K562 (cell line): ENCODE results near the gene POLR2L. TPM values are rescaled to one million over a fixed set of nuclear protein-coding genes. Genes with fewer than 3 reads are reported as not detected.

Source experiments
- EGR1 ChIP-seq: fragments of 450-650 bp; conservative IDR thresholded peaks from 2 replicates; pipeline ENCODE4 v1.6.1; 2017; ENCODE audit warnings: mild to moderate bottlenecking
- FOXO4 ChIP-seq: fragments of 450-650 bp; formaldehyde crosslinking; IDR thresholded peaks from 2 replicates; pipeline ENCODE4 v1.4.0; 2020; ENCODE audit warnings: mild to moderate bottlenecking, moderate library complexity
- GATAD2A ChIP-seq: fragments of 450-650 bp; IDR thresholded peaks from 2 replicates; pipeline ENCODE4 v1.6.1; 2017
- MLX ChIP-seq, 2 experiments: fragments of 450-650 bp in 1 of 2; sonication (generic) in 1 of 2; formaldehyde crosslinking; conservative IDR thresholded peaks; 2 replicates each; pipeline versions ENCODE4 v1.4.0 to v1.8.1; 2020 to 2022; ENCODE audit warnings: mild to moderate bottlenecking in 1 of 2, missing genetic modification reagents in 1 of 2
- MYNN ChIP-seq, 2 experiments: sonication (generic); formaldehyde crosslinking in 1 of 2; IDR thresholded peaks; 2 replicates each; pipeline versions ENCODE4 v1.5.0 to v1.6.1; 2016 to 2020; ENCODE audit warnings: antibody characterized with exemption in 1 of 2, missing genetic modification reagents in 1 of 2
- NRF1 ChIP-seq, 2 experiments: fragments of 450-650 bp; IDR thresholded peaks in 1 of 2; conservative IDR thresholded peaks in 1 of 2; 2 replicates each; pipeline ENCODE4 v1.6.1; 2014; ENCODE audit warnings: mild to moderate bottlenecking in 2 of 2
- RNF219 ChIP-seq: fragments of 250-450 bp; sonication (Bioruptor Pico); IDR thresholded peaks from 2 replicates; pipeline ENCODE4 v1.5.0; 2022; ENCODE audit warnings: mild to moderate bottlenecking
- SIN3A ChIP-seq, 2 experiments: fragments of 150-350 bp in 1 of 2; IDR thresholded peaks; 2 replicates each; pipeline ENCODE4 v1.6.1; 2011 to 2016; ENCODE audit warnings: borderline replicate concordance in 2 of 2, low read depth in 2 of 2, low read length in 2 of 2, mild to moderate bottlenecking in 2 of 2, moderate library complexity in 2 of 2; ENCODE audit not compliant: control insufficient read depth in 1 of 2
- TAF15 ChIP-seq: fragments of 200-400 bp; formaldehyde crosslinking; IDR thresholded peaks from 2 replicates; pipeline ENCODE4 v1.6.1; 2017; ENCODE audit warnings: mild to moderate bottlenecking, low read depth, low read length, moderate library complexity
- TFAP4 ChIP-seq: sonication (generic); formaldehyde crosslinking; IDR thresholded peaks from 2 replicates; pipeline ENCODE4 v1.8.0; 2022; ENCODE audit warnings: missing genetic modification reagents, mild to moderate bottlenecking, moderate library complexity, borderline replicate concordance
- TGIF2 ChIP-seq: sonication (generic); formaldehyde crosslinking; IDR thresholded peaks from 2 replicates; pipeline ENCODE4 v1.8.1; 2022; ENCODE audit warnings: mild to moderate bottlenecking, missing genetic modification reagents, moderate library complexity
- ZBTB26 ChIP-seq: fragments of 450-650 bp; formaldehyde crosslinking; IDR thresholded peaks from 2 replicates; pipeline ENCODE4 v1.4.0; 2022; ENCODE audit warnings: missing genetic modification characterization
- ZBTB7A ChIP-seq: IDR thresholded peaks from 2 replicates; pipeline ENCODE4 v1.6.1; 2011; ENCODE audit warnings: low read depth, mild to moderate bottlenecking, low read length, moderate library complexity, borderline replicate concordance; ENCODE audit not compliant: control insufficient read depth
- ZC3H4 ChIP-seq: sonication (generic); formaldehyde crosslinking; IDR thresholded peaks from 2 replicates; pipeline ENCODE4 v1.9.0; 2021; ENCODE audit warnings: missing genetic modification reagents, borderline replicate concordance
- ZFP91 ChIP-seq: sonication (generic); formaldehyde crosslinking; IDR thresholded peaks from 2 replicates; pipeline ENCODE4 v1.8.0; 2022; ENCODE audit warnings: mild to moderate bottlenecking, missing genetic modification reagents
- ZNF41 ChIP-seq: fragments of 250-450 bp; sonication (Bioruptor Pico); conservative IDR thresholded peaks from 2 replicates; pipeline ENCODE4 v1.4.0; 2020; ENCODE audit warnings: mild to moderate bottlenecking
- ZNF436 ChIP-seq: fragments of 250-450, 450-650 bp; sonication (Bioruptor Pico); formaldehyde crosslinking; IDR thresholded peaks from 2 replicates; pipeline ENCODE4 v1.7.0; 2020; ENCODE audit warnings: mild to moderate bottlenecking
- polyA plus RNA-seq, 8 experiments: library from polyadenylated mRNA; depleted of rRNA in 4 of 8; stranded (reverse) in 5 of 8; unstranded in 3 of 8; fragments of >200 nt; fragmentation: Nextera tagmentation in 2 of 8; fragmentation: Illumina TruSeq in 1 of 8; extraction: Ambion mirVana in 2 of 8; extraction: Trizol in 1 of 8; gene quantifications; 2 replicates each; pipeline versions ENCODE4 v1.2.1 to v1.2.3, GENCODE V29; 2011 to 2014; ENCODE audit warnings: inconsistent platforms in 1 of 8, missing spikeins in 1 of 8
- total RNA-seq, 7 experiments: library from RNA; depleted of rRNA in 6 of 7; stranded (reverse); fragments of >200 nt in 6 of 7; fragmentation: Illumina TruSeq in 2 of 7; extraction: Trizol in 2 of 7; gene quantifications; 2 replicates each; pipeline versions ENCODE4 v1.2.1 to v1.2.3, GENCODE V29; 2011 to 2021; ENCODE audit warnings: low replicate concordance in 1 of 7

The POLR2L gene
- total and polyA plus RNA-seq, 9 of the 15 experiments (the other 6 are each of a cell fraction or from before 2014, with no cell fraction given): 38.3 to 688 (median 108) TPM

- TF ChIP-seq ZFP91 (0 out of 2 replicates have a peak, but pooled peaks have one; percentile 31), ZNF436 (CRISPR knock-in tag) (no peak), MLX (CRISPR knock-in tag; conservative IDR thresholded peaks at IDR 0.05) (no peak), RNF219 (CRISPR knock-in tag) (no peak), ZBTB26 (CRISPR knock-in tag) (0 out of 2 replicates have a peak, but pooled peaks have one; percentile 68), MYNN (IDR thresholded peaks at IDR 0.05) (0 out of 2 replicates have a peak, but pooled peaks have one; percentile 20), MYNN (CRISPR knock-in tag; IDR thresholded peaks at IDR 0.05) (no peak), EGR1 (peak; percentile 13; the same call in 1 of the 2 replicates), SIN3A (IDR thresholded peaks at IDR 0.05; ENCODE audit: borderline replicate concordance in 2 of 2, control insufficient read depth in 1 of 2, low read depth in 2 of 2, low read length in 2 of 2) (0 out of 4 replicates have a peak, but pooled peaks of 1 of the 2 experiments have one; percentile 24), GATAD2A (no peak), ZBTB7A (0 out of 2 replicates have a peak, but pooled peaks have one; percentile 12), ZNF41 (CRISPR knock-in tag) (no peak), TAF15 (no peak), TGIF2 (CRISPR knock-in tag) (0 out of 2 replicates have a peak, but pooled peaks have one; percentile 31), ZC3H4 (no peak), TFAP4 (peak; percentile 42; the same call in 1 of the 2 replicates), NRF1 (conservative IDR thresholded peaks at IDR 0.05 in 1 of 2, IDR thresholded peaks at IDR 0.05 in 1 of 2) (peak in 1 of 2 experiments; percentile 35; a peak in 2 of 4 replicates), FOXO4 (CRISPR knock-in tag) (no peak)
These were observed 22.2 kb downstream of the POLR2L start (continued) for GRCh38 chr11:819943-820649.
